Measurements from ENCODE around the gene C16orf54.

DNA sequence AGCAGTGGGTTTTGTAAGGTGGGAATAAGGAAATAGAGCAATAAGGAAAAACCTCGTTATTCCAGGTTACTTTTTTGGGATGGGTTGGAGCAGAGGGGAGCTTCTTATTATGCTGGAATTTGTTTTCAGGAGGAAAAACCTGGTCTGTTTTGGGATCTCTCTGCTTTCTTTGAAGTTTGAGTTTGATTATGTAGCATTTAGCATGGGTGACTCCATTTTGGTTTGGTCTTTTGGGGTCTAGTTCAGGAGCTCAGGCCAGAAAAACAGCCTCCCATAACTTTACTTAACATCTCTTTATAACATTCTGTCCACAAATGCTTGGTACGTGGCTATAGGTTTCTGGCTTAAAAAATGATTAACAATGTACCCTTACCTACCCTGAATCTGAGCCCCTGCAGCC lies 23.7 kb upstream of the C16orf54 start:
- TF ChIP-seq CTCF (IDR thresholded peaks at IDR 0.05) (no peak), POLR2A (IDR thresholded peaks at IDR 0.05) (no peak)

Data from heart left ventricle (tissue), 13 donors.